Neural progenitor cell (in vitro differentiated cells): ENCODE results near the gene SLC28A1. TPM values are rescaled to one million over a fixed set of nuclear protein-coding genes. Genes with fewer than 3 reads are reported as not detected.

ENCODE experiments used
- DNase-seq: peaks from one replicate; pipeline ENCODE4 v3.0.0-alpha.2; 2016; ENCODE audit warnings: low spot score
- H2AFZ ChIP-seq: fragments of 200-600 bp; sonication (generic); replicated peaks from 2 replicates; pipeline ENCODE4 v1.6.1; 2016; ENCODE audit warnings: antibody characterized with exemption
- H3F3A ChIP-seq: fragments of 200-600 bp; sonication (generic); 2 replicates; pipeline ENCODE4 v1.6.1; 2016; ENCODE audit warnings: antibody characterized with exemption, low read depth
- H3K27ac ChIP-seq: fragments of 200-600 bp; sonication (generic); 2 replicates; pipeline ENCODE4 v1.5.1; 2016; ENCODE audit warnings: mild to moderate bottlenecking
- H3K27me3 ChIP-seq: fragments of 200-600 bp; sonication (generic); 2 replicates; pipeline ENCODE4 v1.6.1; 2016; ENCODE audit warnings: mild to moderate bottlenecking, moderate library complexity
- H3K36me3 ChIP-seq: fragments of 200-600 bp; sonication (generic); 2 replicates; pipeline ENCODE4 v1.5.1; 2016
- H3K4me1 ChIP-seq: fragments of 200-600 bp; sonication (generic); 2 replicates; pipeline ENCODE4 v1.6.1; 2016; ENCODE audit warnings: mixed run types
- H3K4me2 ChIP-seq: fragments of 200-600 bp; sonication (generic); 2 replicates; pipeline ENCODE4 v1.6.1; 2016
- H3K4me3 ChIP-seq: fragments of 200-600 bp; sonication (generic); 2 replicates; pipeline ENCODE4 v1.5.1; 2016
- H3K79me2 ChIP-seq: fragments of 200-600 bp; sonication (generic); 2 replicates; pipeline ENCODE4 v1.6.1; 2016; ENCODE audit warnings: low read depth
- H3K9ac ChIP-seq: fragments of 200-600 bp; sonication (generic); 2 replicates; pipeline ENCODE4 v1.6.1; 2016
- H3K9me3 ChIP-seq: fragments of 200-600 bp; sonication (generic); 2 replicates; pipeline ENCODE4 v1.5.1; 2016; ENCODE audit warnings: low read depth
- H4K20me1 ChIP-seq: fragments of 200-600 bp; sonication (generic); 2 replicates; pipeline ENCODE4 v1.6.1; 2016; ENCODE audit warnings: low read depth
- H3K27ac Mint-ChIP-seq: 3 replicates; pipeline ENCODE4 v1.8.0; 2021; ENCODE audit warnings: mixed read lengths
- H3K27me3 Mint-ChIP-seq: 2 replicates; pipeline ENCODE4 v1.8.0; 2022; ENCODE audit warnings: low read depth, mild to moderate bottlenecking, inconsistent platforms, moderate library complexity, mixed read lengths; ENCODE audit not compliant: insufficient read depth
- H3K36me3 Mint-ChIP-seq: 3 replicates; pipeline ENCODE4 v1.8.0; 2021; ENCODE audit warnings: mixed read lengths
- H3K4me1 Mint-ChIP-seq: 3 replicates; pipeline ENCODE4 v1.8.0; 2021; ENCODE audit warnings: mixed read lengths
- H3K4me3 Mint-ChIP-seq: 3 replicates; pipeline ENCODE4 v1.8.0; 2021; ENCODE audit warnings: mild to moderate bottlenecking, moderate library complexity, mixed read lengths
- H3K9me3 Mint-ChIP-seq: 3 replicates; pipeline ENCODE4 v1.8.0; 2020; ENCODE audit warnings: mixed read lengths
- CTCF ChIP-seq: fragments of 200-600 bp; sonication (generic); IDR thresholded peaks from 2 replicates; pipeline ENCODE4 v1.5.1; 2017; ENCODE audit warnings: antibody characterized with exemption, mild to moderate bottlenecking
- EZH2 ChIP-seq: fragments of 200-600 bp; sonication (generic); IDR thresholded peaks from 2 replicates; pipeline ENCODE4 v1.6.1; 2017; ENCODE audit warnings: antibody characterized with exemption, mild to moderate bottlenecking, moderate library complexity
- EZH2phosphoT487 ChIP-seq: fragments of 200-600 bp; sonication (generic); IDR thresholded peaks from 2 replicates; pipeline ENCODE4 v1.6.1; 2017; ENCODE audit warnings: antibody characterized with exemption
- total RNA-seq: library from RNA; depleted of rRNA; stranded (reverse); fragments of >200 nt; gene quantifications from 2 replicates; pipeline ENCODE4 v1.2.3, GENCODE V29; 2015; ENCODE audit warnings: low replicate concordance

SLC28A1 gene
- total RNA-seq, 1 donor from 2014 or later = not detected

- no peaks in the 10 kb centered on the region for H3K27me3 ChIP-seq
- H2AFZ ChIP-seq = no peak overlapping the region
- Mint-ChIP-seq H3K27ac (no peak overlapping the region), H3K4me3 (no peak overlapping the region), H3K4me1 (no peaks in the 10 kb centered on the region), H3K36me3 (no peaks in the 10 kb centered on the region), H3K27me3 (peaks cover 7% of the 10 kb centered on the region), H3K9me3 (no peaks in the 10 kb centered on the region)
- H3F3A ChIP-seq = no peaks in the 10 kb centered on the region
- no peak overlapping the region for H3K9ac ChIP-seq
- no peaks in the 10 kb centered on the region for H3K36me3 ChIP-seq
- no peak overlapping the region for H3K27ac ChIP-seq
- no peaks in the 10 kb centered on the region for H3K79me2 ChIP-seq
- H4K20me1 ChIP-seq = no peaks in the 10 kb centered on the region
- H3K9me3 ChIP-seq = no peaks in the 10 kb centered on the region
- H3K4me3 ChIP-seq = no peak overlapping the region
- DNase-seq = peak; percentile 32
- H3K4me1 ChIP-seq = no peaks in the 10 kb centered on the region
- no peak overlapping the region for H3K4me2 ChIP-seq
- TF ChIP-seq EZH2phosphoT487 (no peak), CTCF (peak; percentile 43)
Observed at GRCh38 chr15:84934942-84935729, 50.7 kb downstream of the SLC28A1 start.

DNA sequence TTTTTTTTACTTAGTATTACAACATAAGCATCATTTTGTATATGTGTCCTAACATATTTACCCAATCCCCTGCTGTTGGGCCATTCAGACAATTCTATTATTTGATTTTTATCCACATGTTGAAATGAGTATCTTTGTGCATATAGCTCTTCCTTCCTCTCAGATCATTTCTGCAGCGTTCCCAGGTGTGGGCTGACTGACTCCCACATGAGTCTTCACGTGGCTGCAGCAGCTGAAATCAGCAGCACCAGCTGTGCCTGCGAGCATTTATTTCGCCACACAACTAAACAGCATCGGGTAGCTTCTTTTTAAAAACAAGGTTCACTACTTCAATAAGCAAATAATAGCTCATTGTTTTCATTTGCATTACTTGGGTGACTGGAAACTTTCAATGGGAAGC lies 52.7 kb downstream of the SLC28A1 start:
- H3K36me3 Mint-ChIP-seq = no peaks in the 10 kb centered on the region
- H3K9ac ChIP-seq = no peak overlapping the region
- DNase-seq = no peak
- H3K9me3 Mint-ChIP-seq = no peaks in the 10 kb centered on the region
- H3K4me3 ChIP-seq = no peak overlapping the region
- no peaks in the 10 kb centered on the region for H3K27me3 ChIP-seq
- H3K4me1 Mint-ChIP-seq = no peaks in the 10 kb centered on the region
- no peak for TF ChIP-seq EZH2
- no peak for TF ChIP-seq CTCF
- no peak for TF ChIP-seq EZH2phosphoT487
- H4K20me1 ChIP-seq = no peaks in the 10 kb centered on the region
- H3F3A ChIP-seq = no peaks in the 10 kb centered on the region
- no peak overlapping the region for H2AFZ ChIP-seq
- H3K4me1 ChIP-seq = no peaks in the 10 kb centered on the region
- no peak overlapping the region for H3K4me2 ChIP-seq
- H3K27me3 Mint-ChIP-seq = peaks cover 7% of the 10 kb centered on the region
- no peaks in the 10 kb centered on the region for H3K9me3 ChIP-seq
- H3K36me3 ChIP-seq = no peaks in the 10 kb centered on the region
- no peak overlapping the region for H3K27ac ChIP-seq
- H3K27ac Mint-ChIP-seq = peak overlapping the region; percentile 59
- H3K4me3 Mint-ChIP-seq = no peak overlapping the region
- H3K79me2 ChIP-seq = no peaks in the 10 kb centered on the region

- no peaks in the 10 kb centered on the region for H3K36me3 ChIP-seq
- no peaks in the 10 kb centered on the region for H4K20me1 ChIP-seq
- no peak overlapping the region for H2AFZ ChIP-seq
- Mint-ChIP-seq H3K36me3 (no peaks in the 10 kb centered on the region), H3K9me3 (no peaks in the 10 kb centered on the region), H3K27ac (no peak overlapping the region), H3K27me3 (peaks cover 8% of the 10 kb centered on the region), H3K4me1 (no peaks in the 10 kb centered on the region), H3K4me3 (no peak overlapping the region)
- no peaks in the 10 kb centered on the region for H3F3A ChIP-seq
- H3K27me3 ChIP-seq = no peaks in the 10 kb centered on the region
- H3K79me2 ChIP-seq = no peaks in the 10 kb centered on the region
- no peaks in the 10 kb centered on the region for H3K9me3 ChIP-seq
- no peak for DNase-seq
- H3K4me3 ChIP-seq = no peak overlapping the region
- H3K9ac ChIP-seq = no peak overlapping the region
- no peak overlapping the region for H3K4me2 ChIP-seq
- H3K27ac ChIP-seq = no peak overlapping the region
- no peak for TF ChIP-seq EZH2
- no peak for TF ChIP-seq EZH2phosphoT487
- TF ChIP-seq CTCF = no peak
- H3K4me1 ChIP-seq = no peaks in the 10 kb centered on the region
Observed at GRCh38 chr15:84938726-84939125, 54.3 kb downstream of the SLC28A1 start.
